ENCODE measurements around the gene FAM170B.

DNA sequence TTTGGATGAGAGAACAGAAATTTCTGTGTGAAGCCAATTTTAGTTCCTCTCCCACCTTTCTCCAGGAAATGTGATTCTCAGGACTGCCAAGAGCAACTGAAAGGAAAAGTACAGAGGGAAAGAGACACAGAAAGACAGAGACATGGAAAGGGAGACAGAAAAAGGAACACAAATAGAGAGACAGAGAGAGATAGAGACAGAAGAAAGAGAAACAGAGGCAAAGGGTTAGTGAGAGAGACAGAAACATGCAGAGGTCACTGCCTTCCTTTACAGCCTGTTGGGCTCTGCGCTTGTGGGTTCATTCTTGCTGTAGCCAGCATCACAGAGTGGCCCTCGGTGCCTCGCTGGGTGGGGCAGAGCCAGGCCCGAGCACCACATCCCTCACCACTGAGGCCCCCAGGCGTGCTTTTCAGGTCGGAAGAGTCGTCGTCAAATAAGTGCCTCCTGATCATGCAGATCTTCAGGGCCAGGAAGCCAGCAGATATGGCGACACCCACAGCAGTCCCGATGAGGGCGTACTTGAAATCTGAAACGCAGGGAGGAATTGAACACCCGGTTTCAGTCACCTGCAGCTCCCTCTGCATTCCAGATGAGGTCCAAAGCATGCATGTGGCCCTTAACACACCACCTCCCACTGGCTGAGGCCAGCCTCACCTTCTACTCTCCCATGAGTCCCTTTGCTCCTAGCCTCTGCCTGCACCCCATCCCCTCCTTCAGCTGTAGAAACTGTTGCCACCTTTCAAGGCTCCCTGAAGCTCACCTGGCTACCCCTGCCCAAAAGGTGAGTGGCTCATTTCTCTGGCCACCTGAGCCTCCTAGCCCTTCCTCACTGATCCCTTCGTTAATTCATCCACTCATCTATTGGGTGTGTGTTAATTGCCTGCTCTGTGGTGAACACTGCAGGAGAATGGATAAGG lies 32.9 kb upstream of the FAM170B start:
- TF ChIP-seq, protein P1, sequence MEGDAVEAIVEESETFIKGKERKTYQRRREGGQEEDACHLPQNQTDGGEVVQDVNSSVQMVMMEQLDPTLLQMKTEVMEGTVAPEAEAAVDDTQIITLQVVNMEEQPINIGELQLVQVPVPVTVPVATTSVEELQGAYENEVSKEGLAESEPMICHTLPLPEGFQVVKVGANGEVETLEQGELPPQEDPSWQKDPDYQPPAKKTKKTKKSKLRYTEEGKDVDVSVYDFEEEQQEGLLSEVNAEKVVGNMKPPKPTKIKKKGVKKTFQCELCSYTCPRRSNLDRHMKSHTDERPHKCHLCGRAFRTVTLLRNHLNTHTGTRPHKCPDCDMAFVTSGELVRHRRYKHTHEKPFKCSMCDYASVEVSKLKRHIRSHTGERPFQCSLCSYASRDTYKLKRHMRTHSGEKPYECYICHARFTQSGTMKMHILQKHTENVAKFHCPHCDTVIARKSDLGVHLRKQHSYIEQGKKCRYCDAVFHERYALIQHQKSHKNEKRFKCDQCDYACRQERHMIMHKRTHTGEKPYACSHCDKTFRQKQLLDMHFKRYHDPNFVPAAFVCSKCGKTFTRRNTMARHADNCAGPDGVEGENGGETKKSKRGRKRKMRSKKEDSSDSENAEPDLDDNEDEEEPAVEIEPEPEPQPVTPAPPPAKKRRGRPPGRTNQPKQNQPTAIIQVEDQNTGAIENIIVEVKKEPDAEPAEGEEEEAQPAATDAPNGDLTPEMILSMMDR (IDR thresholded peaks at IDR 0.05): no peak
- TF ChIP-seq POLR2AphosphoS5 (IDR thresholded peaks at IDR 0.05; ENCODE audit: low read depth, low read length): no peak
